Measurements from ENCODE around the gene FBXW5.

GRCh38 chr9:136913701-136914438, 30.7 kb downstream of the FBXW5 start:
- no peak for TF ChIP-seq POLR2AphosphoS5 (IDR thresholded peaks at IDR 0.05; ENCODE audit: low read depth, low read length)
- no peak for TF ChIP-seq SIN3A (IDR thresholded peaks at IDR 0.05; ENCODE audit: borderline replicate concordance, insufficient read depth, low read length)
- no peak for TF ChIP-seq TAF1 (IDR thresholded peaks at IDR 0.05; ENCODE audit: borderline replicate concordance, insufficient read depth, low read length)
- TF ChIP-seq REST (IDR thresholded peaks at IDR 0.05; ENCODE audit: insufficient read depth in 1 of 2, low read depth in 2 of 2, low read length in 2 of 2), result no peak
- TF ChIP-seq FOXP2 (optimal IDR thresholded peaks at IDR 0.05; ENCODE audit: borderline replicate concordance, extremely low read depth, extremely low read length, insufficient read depth), result no peak
